ENCODE results near the gene OTOP3.

The OTOP3 gene

GRCh38 chr17:74938194-74938950 lies 2.7 kb downstream of the OTOP3 start:
- no peak for DNase-seq

GRCh38 chr17:74939534-74939933 lies 3.8 kb downstream of the OTOP3 start:
- DNase-seq, result no peak

GRCh38 chr17:74941128-74941725 lies 5.5 kb downstream of the OTOP3 start:
- no peak for DNase-seq

GRCh38 chr17:74943808-74944522 lies 8.3 kb downstream of the OTOP3 start:
- no peak for DNase-seq

- no peak for DNase-seq
These were observed 9.8 kb downstream of the OTOP3 start for GRCh38 chr17:74945543-74945942.

- no peak for DNase-seq
These were observed 10.9 kb downstream of the OTOP3 start for GRCh38 chr17:74946641-74947040.

- no peak for DNase-seq
These were observed 11.5 kb downstream of the OTOP3 start for GRCh38 chr17:74947041-74947754.

- DNase-seq, result no peak
These were observed 13.9 kb downstream of the OTOP3 start for GRCh38 chr17:74949455-74950115.

- DNase-seq, result no peak
These were observed 14.5 kb downstream of the OTOP3 start for GRCh38 chr17:74950207-74950606.

GRCh38 chr17:74951065-74951464 lies 15.4 kb downstream of the OTOP3 start:
- DNase-seq, result no peak

- no peak for DNase-seq
These were observed 16.2 kb downstream of the OTOP3 start for GRCh38 chr17:74951680-74952421.

GRCh38 chr17:74952431-74953133 lies 16.9 kb downstream of the OTOP3 start:
- no peak for DNase-seq

- no peak for DNase-seq
These were observed 17.5 kb downstream of the OTOP3 start for GRCh38 chr17:74953134-74953687.

- no peak for DNase-seq
These were observed 18.4 kb downstream of the OTOP3 start for GRCh38 chr17:74954115-74954514.

- DNase-seq, result no peak
These were observed 19.1 kb downstream of the OTOP3 start for GRCh38 chr17:74954665-74955421.

GRCh38 chr17:74956093-74956492 lies 20.4 kb downstream of the OTOP3 start:
- no peak for DNase-seq

- peak in 40 of 58 donors; percentile 3 to 80 (median 29) for DNase-seq
These were observed 22.4 kb downstream of the OTOP3 start for GRCh38 chr17:74957935-74958740.

Measured in anterior cingulate cortex (tissue), 58 donors.